PC-9 (cell line): ENCODE measurements around the gene DLGAP5.

Source experiments
- CTCF ChIP-seq: fragments of 200-600 bp; sonication (generic); conservative IDR thresholded peaks from 2 replicates; pipeline ENCODE4 v1.6.1; 2017; ENCODE audit warnings: mixed run types, antibody characterized with exemption, mild to moderate bottlenecking, moderate library complexity
- EZH2 ChIP-seq: fragments of 200-600 bp; sonication (generic); IDR thresholded peaks from 2 replicates; pipeline ENCODE4 v1.8.0; 2017; ENCODE audit warnings: antibody characterized with exemption, low read depth

GRCh38 chr14:55139141-55139540 lies 52.2 kb downstream of the DLGAP5 start:
- TF ChIP-seq CTCF, result no peak
- no peak for TF ChIP-seq EZH2
